MV-4-11 (cell line): Measurements from ENCODE around the gene PREX1.
A peak's percentile ranks its signal among the peaks of the same experiment; 100 is the strongest.

Experiments
- DNase-seq: peaks from one replicate; lab custom pipeline; 2025; lab: John Stamatoyannopoulos, UW

PREX1 gene

GRCh38 chr20:48634641-48635040, 193.2 kb downstream of the PREX1 start:
- DNase-seq = no peak

DNA sequence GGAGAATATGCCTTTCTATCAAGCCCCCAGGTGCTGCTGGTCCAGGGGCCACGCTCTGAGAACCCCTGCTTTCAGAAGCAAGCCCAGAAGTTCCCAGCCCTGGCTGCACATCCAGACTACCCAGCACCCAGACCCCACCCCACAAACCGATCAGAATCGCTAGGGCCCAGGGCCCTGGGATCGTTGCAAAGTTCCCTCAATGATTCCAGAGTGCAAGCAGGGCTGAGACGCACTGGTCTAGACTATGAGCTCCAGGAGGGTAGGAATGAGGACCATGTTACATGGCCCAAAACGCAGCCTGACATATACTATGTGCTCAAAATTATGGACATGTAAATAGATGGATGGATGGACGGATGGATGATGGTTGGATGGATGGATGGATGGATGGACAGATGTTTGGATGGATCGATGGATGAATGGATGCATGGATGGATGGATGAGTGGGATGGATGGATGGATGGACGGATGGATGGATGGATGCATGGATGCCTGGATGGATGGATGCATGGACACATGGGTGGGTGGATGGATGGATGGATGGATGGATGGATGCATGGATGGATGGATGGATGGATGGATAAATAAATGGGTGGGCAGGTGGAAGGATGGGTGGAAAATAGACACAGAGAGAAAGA, 194.1 kb downstream of the PREX1 start:
- DNase-seq = no peak

- no peak for DNase-seq
Observed at GRCh38 chr20:48632825-48633619, 194.8 kb downstream of the PREX1 start.

DNA sequence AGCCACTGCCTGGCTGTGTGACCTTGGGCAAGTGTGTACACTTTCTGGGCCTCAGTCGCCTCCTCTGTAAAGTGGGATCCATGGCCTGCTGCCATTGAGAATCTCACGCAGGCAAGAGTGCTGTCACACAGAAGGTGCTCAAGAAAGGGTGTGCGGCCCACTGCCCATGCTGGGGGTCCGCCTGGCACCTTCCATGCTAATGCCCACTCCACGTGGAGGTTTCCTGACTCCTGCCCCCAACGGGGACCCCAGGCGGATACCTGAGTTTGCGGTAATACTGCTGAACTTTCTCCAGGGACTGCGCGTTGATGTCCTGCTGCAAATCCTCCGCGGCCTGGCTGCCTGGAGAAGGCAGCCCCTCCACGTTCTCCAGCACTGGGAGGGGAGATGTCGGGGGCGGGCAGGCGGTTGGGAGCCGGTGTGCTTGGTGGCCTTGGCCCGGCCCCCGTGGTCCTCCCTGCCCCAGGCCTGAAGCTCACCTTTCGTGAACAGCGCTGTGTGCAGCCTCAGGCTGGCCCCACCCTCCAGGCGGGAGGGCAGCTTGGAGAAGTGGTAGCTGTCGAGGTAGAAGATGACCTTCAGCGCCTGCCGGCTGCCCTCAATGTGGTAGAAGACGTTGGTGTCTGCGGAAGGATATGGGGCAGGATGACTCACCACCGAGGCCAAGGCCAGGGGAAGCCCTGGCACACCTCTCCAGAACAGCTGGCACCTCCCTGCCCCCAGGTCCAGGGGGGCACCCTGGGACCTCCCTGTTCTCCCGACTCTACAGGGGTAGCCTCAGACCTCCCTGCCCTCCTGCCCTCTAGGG, 195.6 kb downstream of the PREX1 start:
- no peak for DNase-seq

GRCh38 chr20:48631114-48632016, 196.4 kb downstream of the PREX1 start:
- no peak for DNase-seq

GRCh38 chr20:48630342-48631075, 197.3 kb downstream of the PREX1 start:
- DNase-seq = no peak

- DNase-seq = no peak
Observed at GRCh38 chr20:48629960-48630315, 197.9 kb downstream of the PREX1 start.

- no peak for DNase-seq
Observed at GRCh38 chr20:48629069-48629959, 198.5 kb downstream of the PREX1 start.

DNA sequence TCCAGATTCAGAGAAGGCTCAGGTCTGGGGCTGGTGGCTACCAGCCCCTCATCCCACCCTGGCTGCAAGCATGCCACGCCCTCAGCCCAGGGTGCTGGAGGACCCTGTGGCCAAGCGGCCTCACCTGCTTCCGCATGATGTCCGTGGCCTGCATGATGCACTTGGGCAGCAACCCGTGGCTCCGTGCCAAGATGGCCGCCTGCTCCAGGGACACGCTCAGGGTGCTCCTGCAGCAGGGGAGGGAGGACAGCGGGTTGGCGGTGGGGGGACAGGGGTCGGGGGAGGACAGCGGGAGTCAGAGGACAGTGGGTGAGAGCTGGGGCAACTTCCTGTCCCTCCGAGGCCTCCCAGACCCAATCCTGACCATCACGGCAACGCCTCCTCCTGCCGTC, 200.1 kb downstream of the PREX1 start:
- no peak for DNase-seq

GRCh38 chr20:48626938-48627736, 200.7 kb downstream of the PREX1 start:
- DNase-seq = peak; percentile 9

GRCh38 chr20:48626226-48626937, 201.4 kb downstream of the PREX1 start:
- peak; percentile 97 for DNase-seq

DNA sequence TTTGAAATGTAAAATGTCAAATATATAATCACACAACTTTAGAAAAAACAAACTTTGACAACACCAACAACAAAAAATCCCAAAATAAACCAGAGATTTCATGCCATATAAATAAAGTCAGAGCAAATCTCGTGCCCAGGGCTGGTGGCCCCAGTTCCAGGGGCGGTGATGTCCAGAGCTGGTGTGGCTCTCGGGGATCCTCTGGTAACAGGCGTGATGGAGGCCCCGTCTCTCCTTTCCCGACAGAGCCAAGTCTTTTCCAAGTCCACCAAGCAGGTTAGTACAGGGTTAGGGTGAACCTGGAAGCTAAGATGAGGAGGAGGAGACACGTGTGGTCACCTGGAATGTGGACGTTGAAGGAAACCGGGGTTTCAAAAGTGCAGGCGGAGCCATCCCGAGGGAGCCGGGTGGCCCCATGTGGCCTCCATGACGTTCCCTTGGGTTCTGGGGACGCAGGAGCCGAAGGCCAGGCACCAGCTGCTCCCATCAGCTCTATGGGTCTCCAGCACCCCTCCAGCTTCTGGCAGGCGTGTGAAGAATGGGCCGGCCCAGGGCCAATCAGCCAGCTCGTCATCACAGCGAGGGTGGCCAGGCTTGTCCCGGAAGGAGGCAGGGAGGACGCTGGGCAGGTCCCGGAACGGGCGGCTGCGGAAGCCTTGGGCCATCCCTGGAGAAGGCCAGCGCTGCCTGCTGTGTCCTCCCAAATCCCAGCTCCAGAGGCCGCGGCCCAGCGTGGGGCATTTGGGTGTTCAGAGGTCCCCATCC, 202.5 kb downstream of the PREX1 start:
- DNase-seq = no peak

- no peak for DNase-seq
Observed at GRCh38 chr20:48624315-48625020, 203.3 kb downstream of the PREX1 start.

DNA sequence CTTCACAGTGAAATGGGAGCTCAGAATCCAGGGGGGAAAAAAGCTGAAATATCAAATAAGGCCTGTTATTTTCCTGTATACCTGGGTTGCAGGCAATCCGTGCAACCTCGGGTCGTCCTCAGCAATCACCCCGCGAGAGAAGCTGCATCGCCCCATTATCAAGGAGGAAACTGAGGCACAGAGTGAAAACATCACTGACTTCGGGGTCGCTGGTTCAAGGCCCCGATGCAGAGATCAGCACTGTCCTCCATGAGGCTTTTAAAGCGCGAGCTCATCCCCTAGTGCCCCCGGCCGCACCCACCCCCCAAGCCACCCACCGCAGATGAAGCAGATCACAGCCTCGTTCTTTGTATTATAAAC, 203.9 kb downstream of the PREX1 start:
- DNase-seq = no peak

- DNase-seq = no peak
Observed at GRCh38 chr20:48623176-48623905, 204.5 kb downstream of the PREX1 start.

DNA sequence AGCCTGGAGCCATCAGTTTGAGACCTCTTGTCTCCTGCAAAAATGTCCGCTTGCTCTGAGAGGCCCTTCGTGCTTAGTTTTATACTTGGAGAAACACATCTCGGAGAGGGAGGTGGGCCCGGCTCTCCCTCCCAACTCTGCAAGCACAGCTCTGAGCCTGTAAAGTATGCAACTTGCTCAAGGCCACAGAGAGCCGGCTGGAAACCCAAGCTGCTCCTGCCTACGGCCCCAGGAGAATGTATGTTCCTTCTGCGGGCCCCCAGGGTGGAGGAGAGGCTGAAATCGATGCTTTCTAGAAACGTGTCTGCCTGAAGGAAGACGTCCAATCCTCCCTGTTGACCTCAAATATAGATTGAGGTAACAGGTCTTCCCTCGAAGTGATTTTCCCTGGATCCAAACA, 205.4 kb downstream of the PREX1 start:
- DNase-seq = no peak
